GM19025 (cell line): Measurements from ENCODE around the gene USP35.
"Not testable (repeated sequence)": the region's sequence is repeated elsewhere in the genome, so short reads cannot be mapped to it uniquely, and the experiment has no call there.

Experiments used
- ATAC-seq: cut with Tn5 transposase; IDR thresholded peaks from one replicate; pipeline ENCODE4 v1.9.1; 2021; ENCODE audit warnings: mild to moderate bottlenecking, low read depth, moderate library complexity; ENCODE audit not compliant: unreplicated experiment

The USP35 gene

DNA sequence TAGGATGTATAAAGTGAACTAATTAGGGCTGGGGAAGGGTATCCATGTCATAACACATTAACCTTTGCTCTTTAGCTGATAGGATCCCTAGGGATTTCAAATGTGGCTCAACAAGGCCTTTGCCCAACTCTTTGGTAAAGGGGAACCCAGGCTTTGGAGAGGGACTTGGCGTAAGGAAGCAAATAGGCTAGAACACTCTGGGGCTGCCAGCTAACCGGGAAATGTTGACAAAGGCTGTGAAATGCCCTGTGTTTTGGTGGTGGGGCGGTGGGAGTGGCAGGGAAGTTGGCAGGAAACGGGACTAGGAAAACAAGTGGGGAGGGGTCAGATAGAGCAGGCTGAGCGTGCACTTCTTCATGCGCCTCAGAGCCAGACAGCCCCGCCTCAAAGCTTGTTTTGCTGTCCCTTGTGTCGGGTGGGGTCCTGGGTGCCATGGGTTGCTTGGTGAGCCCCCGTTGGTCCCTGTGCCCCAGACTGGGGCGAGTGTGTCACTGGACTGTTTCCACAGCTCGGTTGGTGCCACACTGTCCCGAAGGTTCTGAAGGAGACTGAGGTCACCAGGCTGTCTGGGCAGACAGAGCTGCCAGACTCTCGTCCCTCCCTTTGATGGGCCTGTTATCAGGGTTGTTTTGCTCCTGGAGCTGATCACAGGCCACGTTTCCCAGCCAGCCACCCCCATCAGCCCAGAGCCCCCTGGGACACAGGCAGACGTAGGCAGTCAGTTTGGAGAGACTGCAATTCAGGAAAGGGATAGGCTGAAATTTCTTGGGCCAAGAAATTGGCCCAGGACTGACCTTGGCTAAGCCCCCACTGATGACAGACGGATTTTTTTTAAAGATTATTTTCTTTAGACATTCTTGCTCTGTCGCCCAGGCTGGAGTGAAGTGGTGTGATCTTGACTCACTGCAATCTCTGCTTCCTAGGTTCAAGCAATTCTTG, 19.9 kb upstream of the USP35 start:
- no peak for ATAC-seq

GRCh38 chr11:78170413-78170812, 18.3 kb upstream of the USP35 start:
- ATAC-seq, result no peak

DNA sequence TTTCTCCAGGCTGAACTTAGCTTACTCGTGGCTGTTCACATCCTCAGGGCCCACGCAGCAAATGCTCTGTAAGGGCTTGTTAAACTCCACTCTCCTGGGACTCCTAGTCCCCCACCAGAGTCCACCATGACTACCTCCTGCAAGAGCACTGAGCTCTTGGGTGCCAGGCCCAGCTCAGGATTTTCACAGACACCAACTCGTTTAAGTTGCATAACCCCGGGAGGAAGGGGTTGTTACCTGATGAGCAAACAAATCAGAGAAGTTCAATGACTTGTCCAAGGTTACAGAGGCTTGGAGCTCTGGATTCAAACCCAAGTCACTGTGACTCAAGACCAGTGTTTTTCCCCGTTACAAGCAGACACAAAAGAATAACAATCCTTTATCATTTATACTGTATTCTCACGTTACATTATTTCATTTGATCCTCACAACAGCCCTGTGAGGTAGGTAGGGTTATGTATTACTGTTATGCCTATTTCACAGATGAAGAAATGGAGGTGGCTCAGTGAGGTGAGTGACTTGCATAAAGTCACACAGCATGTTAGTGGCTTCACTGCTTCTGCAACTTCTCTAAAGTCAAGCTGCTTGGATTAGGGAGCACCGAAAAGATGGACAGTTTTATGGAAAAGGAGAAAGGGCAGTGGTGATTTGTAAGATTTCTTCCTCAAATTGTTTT, 17.7 kb upstream of the USP35 start:
- no peak for ATAC-seq

GRCh38 chr11:78171951-78172350, 16.8 kb upstream of the USP35 start:
- no peak for ATAC-seq

- ATAC-seq, result not testable (repeated sequence)
Observed at GRCh38 chr11:78175862-78176261, 12.9 kb upstream of the USP35 start.

- ATAC-seq, result no peak
Observed at GRCh38 chr11:78176605-78177141, 12.0 kb upstream of the USP35 start.

- no peak for ATAC-seq
Observed at GRCh38 chr11:78177216-78177615, 11.5 kb upstream of the USP35 start.

- no peak for ATAC-seq
Observed at GRCh38 chr11:78179459-78180071, 9.2 kb upstream of the USP35 start.

DNA sequence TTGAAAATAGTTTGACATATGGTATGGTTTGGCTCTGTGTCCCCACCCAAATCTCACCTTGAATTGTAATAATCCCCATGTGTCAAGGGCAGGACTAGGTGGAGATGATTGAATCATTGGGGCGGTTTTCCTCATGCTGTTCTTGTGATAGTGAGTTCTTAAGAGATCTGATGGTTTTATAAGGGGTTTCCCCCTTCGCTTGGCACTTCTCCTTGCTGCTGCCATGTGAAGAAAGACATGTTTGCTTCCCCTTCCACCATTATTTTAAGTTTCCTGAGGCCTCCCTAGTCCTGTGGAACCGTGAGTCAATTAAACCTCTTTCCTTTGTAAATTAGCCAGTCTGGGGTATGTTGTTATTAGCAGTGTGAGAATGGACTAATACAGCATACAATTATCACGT, 8.0 kb upstream of the USP35 start:
- ATAC-seq, result no peak

DNA sequence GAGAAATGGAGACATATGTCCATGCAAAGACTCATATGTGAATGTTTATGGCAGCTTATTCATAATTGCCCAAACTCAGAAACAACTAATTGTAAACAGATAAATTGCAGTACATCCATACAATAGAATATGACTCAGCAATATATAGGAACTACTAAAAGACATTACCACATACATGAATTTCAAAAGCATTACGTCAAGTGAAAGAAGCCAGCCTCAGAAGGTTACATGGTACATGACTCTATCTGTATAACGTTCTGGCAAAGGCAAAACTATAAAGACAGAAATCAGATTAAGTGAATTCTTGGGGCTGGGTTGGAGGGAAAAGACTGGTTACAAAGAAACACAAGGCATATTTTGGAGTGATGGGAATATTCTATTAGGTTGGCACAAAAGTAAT, 7.5 kb upstream of the USP35 start:
- no peak for ATAC-seq

DNA sequence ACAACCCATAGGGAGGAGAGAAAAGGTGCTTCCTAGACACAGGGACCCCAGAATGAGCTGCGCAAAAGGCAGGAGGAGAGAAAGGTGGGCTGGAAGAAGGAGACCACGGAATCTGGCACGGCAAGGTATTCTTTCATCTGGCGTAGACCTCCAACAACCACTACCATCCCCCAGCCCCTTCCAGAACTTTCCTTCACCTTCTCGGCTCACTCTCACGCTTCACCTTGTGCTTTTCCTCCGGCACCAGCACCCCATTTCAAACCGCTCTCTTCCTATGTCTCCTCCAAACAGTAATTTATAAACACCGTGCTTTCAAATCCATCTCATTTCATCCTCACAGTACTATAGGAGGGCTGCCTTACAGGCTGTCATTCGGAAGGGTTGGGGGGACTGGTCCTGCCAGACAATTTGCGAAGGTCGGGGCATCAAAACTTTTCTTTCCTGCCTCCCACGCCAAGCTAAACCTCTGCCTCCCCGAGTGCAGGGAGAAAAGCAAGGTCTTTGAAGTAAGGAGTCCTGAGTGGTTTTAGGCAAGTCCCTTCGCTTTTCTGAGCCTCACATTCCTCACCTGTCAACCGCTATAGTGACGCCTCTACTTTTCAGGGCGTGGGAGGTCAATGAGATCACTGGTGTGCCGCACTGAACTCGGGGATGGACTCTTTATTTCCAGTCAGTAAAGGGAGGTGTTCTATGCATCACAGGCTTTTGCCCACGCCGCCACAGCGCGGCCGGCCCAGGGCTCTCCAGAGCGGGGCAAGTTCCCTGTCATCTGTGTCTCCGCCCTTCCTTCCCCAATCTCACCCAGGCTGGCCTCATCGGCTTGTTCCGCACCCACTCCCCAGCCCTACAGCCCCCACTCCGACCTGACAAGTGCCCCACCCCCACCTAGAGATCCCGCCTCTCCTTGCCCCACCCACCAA, 1.1 kb upstream of the USP35 start:
- ATAC-seq, result peak; percentile 4

GRCh38 chr11:78189174-78189724, 530 bp downstream of the USP35 start:
- ATAC-seq, result no peak

DNA sequence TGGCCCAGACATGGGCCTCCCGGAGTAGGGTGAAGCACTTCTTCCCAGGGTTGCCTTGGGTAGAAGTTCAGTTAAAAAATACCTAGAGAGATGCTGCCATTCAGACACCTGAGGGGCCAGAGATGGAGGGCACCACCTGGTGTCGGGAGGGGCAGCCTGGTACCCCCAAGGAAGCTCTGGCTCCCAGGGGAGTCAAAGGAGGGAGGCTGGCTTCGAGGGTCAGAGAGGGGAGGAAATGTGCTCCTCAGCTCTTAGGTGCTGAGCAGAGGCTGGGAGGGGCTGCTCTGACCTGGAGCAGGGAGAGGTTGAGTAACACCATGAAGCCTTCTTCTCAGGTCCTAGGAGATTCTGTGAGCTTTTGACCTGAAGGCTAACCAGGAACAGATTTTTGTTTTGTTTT, 1.1 kb downstream of the USP35 start:
- ATAC-seq, result no peak

GRCh38 chr11:78190374-78190773, 1.7 kb downstream of the USP35 start:
- no peak for ATAC-seq

DNA sequence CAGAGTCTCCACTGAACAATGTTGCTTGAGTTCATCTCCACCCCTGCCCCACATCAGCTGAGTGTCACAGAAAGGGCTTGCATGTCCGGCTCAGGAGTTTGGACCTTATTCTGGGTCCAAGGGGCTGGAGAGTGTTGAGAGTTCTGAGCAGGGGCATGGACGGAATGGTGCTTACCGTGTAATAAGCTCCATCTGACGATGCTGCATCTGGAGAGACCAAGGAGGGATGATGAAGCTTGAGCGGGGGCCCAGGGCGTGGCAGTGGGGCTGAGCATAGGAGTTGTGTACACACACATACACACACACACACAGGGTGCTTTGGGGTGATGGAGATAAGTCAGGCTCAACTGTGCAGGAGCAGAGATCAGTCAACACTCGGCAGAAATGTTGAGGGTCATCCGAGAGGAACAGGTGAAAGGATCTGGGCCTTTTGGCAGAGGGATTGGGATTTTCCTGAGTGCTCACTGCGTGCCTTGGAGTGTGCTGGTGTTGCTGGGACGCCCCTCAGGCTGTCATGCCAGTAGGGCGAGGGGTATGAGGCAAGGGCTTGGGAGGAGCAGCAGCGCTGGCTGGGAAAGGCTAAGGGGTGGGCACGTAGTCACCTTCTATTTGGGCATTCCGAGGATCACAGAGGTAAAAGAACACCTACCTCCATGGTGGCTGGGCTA, 2.3 kb downstream of the USP35 start:
- ATAC-seq, result no peak

DNA sequence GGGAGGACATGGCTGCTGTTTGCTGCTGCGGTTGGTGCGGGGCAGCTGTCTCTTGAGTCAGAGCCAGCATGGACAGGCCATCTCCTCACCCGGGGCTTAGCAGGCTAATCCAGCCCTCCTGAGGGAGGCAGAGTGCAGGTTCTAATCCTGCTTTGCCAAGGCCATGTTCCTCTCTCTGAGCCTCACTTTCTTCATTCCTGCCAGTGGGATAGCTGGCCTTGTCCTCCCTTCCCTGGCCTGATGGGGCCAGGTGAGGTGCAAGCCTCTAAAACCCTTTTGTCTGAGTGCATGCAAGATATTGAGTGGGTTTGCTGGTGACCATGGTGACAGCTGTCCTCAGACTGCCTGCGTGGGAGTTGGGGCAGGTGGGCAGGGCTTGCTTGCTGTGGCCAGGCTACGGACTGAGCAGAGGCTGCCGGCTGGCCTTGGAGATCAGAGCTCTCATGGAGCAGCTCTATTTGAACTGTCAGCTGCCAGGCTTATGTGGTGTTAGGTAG, 3.6 kb downstream of the USP35 start:
- no peak for ATAC-seq

- ATAC-seq, result no peak
Observed at GRCh38 chr11:78192911-78193351, 4.2 kb downstream of the USP35 start.

DNA sequence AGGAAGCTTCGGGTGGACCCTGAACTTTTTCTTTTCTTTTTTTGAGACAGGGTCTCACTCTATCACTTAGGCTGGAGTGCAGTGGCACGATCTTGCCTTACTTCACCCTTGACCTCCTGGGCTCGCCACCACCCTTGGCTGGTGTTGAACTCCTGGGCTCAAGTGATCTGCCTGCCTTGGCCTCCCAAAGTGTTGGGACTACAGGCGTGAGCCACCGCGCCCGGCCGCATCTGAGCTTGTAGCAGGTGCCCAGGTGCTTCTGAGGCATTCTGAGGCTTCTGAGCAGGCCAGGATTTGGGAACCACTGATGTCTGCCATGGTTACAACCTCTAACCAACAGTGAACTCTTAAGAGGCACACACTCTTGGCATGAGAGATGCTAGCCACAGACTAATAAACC, 5.1 kb downstream of the USP35 start:
- no peak for ATAC-seq

- no peak for ATAC-seq
Observed at GRCh38 chr11:78194490-78194889, 5.8 kb downstream of the USP35 start.
